Activated effector memory CD4-positive, alpha-beta T cell treated with Interleukin-2 at 50 U/mL for 16 hours (primary cell): ENCODE measurements around the gene RANBP9.

Experiments
- DNase-seq: peaks from one replicate; pipeline ENCODE4 v3.0.0-alpha.2; 2020

Gene RANBP9

DNA sequence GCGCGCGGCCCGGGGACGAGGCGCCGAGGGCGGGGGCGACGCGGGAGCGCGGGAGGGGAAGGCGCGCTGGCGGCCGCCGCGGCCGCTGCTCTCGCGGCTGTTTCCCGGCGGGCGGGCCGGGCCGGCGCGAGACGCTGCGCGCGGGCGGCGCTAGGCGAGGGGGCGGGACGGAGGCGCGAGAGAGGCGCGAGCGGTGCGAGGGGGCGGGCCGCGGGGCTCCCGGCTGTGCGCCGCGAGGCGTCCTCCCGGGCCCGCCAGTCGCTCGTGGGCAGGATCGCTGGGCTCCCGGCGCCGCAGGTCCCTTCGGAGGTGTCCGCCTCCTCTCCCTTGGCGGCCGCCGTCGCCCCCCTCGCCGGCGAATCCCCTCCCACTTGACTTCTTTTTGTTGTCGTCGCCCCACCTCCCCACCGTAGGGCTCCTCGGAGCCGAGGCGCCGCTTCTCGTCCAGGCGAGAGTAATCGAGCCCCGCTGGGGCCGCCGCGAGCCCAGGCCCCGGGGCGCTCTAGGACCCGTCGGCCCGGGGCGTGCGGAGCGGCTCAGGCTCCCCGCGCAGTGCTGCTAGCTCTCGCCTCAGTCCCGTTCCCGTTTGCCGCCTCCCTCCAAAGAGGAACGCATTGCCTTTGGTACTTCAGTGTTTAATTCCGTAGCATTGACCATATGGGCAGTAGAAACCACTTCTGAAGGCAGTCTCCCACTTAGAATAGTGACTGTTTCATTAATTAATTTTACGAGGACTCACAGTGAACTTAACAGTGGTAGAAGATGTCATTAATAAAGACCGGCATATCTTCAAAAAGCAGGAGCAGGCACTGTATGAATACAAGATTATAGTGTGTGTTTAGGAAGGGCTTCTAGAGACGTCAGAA, at the start of gene RANBP9:
RANBP9 (minus strand) TSS at position 103 of the 866 bp plus-strand sequence. CDS start 330 bp downstream, outside the sequence.
- DNase-seq = peak; percentile 84

GRCh38 chr6:13760307-13761304, 49.0 kb upstream of the RANBP9 start:
- no peak for DNase-seq

GRCh38 chr6:13759025-13759424, 47.4 kb upstream of the RANBP9 start:
- no peak for DNase-seq

GRCh38 chr6:13754644-13755043, 43.0 kb upstream of the RANBP9 start:
- DNase-seq = no peak

GRCh38 chr6:13743736-13744127, 32.1 kb upstream of the RANBP9 start:
- DNase-seq = no peak

- DNase-seq = no peak
These were observed 31.5 kb upstream of the RANBP9 start for GRCh38 chr6:13742961-13743735.

DNA sequence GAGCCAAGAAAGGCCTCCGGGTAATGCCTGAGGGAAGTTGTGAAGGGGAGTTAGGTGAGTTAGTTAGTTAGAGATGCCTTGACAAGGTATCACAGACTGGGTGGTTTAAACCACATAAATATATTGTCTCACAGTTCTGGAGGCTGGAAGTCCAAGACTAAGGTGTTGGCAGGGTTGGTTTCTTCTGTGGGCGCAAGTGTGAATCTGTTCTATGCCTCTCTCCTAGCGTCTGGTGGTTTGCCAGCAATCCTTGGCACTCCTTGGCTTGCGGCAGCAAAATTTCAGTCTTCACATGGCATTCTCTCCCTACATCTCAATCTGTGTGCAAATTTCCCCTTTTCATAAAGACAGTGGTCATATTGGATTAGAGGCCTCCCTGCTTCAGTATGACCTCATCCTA, 29.7 kb upstream of the RANBP9 start:
- DNase-seq = no peak

DNA sequence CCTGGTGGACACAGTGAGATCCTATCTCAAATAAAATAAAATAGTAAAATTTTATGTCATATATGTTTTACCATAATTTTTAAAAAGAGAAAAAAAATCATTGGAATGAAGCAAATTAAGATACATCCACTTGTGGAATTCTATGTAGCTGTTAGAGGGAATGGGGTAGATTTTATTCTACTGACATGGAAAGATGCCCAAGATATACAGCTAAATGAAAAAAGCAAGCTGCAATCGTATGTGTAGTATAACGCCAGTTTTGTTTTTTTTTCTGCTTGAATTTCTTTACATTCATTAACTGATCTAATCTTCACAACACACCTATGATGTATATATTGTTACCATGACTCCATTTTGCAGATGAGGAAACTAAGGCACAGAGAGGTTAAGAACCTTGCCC, 23.4 kb upstream of the RANBP9 start:
- DNase-seq = no peak

- no peak for DNase-seq
These were observed 21.7 kb upstream of the RANBP9 start for GRCh38 chr6:13733178-13733887.

DNA sequence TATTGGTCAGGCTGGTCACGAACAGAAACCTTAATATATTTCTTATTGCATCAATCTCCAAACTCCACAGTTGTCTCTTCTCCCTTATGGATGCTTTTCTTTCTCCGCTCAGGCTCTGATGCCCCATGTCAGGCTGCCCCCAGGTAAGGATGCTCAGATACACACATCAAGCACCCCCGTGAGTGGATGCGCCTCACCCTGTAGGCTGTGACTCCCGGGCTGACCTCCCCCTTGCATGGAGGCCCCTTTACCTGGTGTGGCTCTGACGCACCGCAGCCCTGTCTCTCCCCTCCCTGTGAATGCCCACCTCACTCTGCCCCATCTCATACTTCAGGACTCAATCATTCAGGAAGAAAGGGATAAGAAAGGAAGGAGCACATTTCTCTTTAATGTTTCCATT, 19.1 kb upstream of the RANBP9 start:
- DNase-seq = no peak

DNA sequence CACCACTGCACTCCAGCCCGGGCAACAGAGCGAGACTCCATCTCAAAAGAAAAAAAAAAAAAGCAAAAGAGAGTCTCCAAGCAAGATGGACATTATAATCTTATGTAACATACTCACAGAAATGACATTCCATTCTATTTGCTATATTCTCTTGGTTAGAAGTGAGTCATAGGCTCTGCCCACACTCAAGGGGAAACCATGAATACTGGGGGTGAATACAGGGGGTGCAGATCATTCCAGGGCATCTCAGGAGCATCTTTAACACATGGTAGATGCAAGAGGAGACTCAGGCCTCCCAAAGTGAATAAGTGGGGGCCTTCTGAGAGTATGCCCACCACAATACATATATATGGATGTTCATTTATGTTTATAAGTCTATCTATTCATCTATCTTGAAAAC, 18.3 kb upstream of the RANBP9 start:
- no peak for DNase-seq

- DNase-seq = no peak
These were observed 13.9 kb upstream of the RANBP9 start for GRCh38 chr6:13725570-13725969.

GRCh38 chr6:13725052-13725451, 13.4 kb upstream of the RANBP9 start:
- DNase-seq = no peak

DNA sequence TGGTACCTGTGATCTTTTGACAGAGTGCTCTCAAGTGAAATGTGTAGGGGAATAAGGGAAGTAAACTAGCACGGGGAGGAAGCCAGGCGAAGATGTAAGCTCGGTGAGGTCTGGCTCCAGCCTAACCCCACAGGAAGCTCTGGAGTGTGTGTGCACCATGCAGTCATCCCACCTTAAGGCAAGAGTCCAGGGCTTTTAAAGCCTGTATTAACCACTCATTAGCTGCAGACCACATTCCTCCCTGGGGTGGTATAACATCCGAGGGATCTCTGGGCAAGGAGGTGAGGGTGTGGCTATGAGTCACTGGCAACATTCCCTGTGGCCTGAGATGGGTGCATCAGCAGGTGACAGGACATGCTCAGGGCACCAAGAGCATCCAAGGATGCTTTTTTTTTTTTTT, 12.5 kb upstream of the RANBP9 start:
- DNase-seq = no peak

- no peak for DNase-seq
These were observed 11.2 kb upstream of the RANBP9 start for GRCh38 chr6:13722880-13723279.

GRCh38 chr6:13718123-13718458, 6.5 kb upstream of the RANBP9 start:
- DNase-seq = no peak

GRCh38 chr6:13716955-13717295, 5.3 kb upstream of the RANBP9 start:
- DNase-seq = no peak

DNA sequence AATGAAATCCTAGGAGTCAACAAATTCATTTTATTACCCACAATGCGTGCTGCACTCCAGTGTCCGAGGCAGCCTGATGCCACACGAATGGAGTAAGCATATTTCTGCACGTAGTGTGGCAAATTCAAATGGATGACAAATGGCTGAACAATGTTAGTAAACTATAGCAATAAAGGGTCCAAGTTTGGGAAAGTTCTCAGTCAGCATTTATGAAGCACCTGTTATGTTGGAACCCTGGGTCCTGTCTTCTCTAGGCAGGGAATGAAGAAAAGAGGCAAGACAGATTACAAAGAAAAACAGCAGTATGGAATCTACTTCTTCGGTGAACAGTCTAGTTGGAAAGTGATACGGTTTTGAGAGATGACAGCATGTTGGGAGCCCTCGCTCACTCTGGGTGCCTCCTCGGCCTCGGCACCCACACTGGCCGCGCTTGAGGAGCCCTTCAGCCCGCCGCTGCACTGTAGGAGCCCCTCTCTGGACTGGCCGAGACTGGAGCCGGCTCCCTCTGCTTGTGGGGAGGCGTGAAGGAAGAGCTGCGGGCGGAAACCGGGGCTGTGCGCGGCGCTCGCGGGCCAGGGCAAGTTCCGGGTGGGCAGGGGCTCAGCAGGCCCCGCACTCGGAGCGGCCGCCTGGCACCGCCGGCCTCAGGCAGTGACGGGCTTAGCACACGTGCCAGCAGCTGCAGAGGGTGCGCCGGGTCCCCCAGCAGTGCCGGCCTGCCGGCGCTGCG, 4.8 kb upstream of the RANBP9 start:
- DNase-seq = no peak

DNA sequence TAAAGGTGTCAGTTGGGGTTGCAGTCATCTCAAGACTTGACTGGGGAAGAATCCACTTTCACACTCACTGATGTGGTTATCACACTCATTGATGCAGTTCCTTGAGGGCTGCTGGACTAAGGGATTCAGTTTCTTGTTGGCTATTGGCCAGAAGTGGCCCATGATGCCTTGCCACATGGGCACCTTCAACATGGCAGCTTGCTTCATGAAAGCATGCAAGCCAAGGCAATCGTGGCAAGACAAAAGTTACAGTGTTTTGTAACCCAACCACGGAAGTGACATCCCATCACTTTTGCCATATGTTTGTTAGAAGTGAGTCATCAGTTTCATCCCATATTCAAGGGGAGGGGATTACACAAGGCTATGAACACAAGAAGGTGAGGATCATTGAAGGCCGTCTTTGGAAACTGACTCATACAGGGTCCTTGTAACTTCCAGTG, 3.8 kb upstream of the RANBP9 start:
- DNase-seq = no peak

DNA sequence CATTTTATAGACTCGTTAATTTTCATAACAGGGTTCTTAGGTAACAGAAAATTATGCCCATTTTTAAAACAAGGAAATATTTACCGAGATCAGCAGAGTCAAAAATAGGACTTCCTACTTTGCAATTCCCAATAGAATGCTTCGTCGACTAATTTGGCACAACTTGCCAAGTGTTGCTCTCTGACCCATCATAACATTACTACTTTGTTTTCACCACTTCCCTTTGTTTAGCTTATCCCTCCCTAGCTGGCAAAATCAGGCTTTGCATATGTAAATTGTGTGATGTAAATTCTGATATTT, 914 bp upstream of the RANBP9 start:
- no peak for DNase-seq

DNA sequence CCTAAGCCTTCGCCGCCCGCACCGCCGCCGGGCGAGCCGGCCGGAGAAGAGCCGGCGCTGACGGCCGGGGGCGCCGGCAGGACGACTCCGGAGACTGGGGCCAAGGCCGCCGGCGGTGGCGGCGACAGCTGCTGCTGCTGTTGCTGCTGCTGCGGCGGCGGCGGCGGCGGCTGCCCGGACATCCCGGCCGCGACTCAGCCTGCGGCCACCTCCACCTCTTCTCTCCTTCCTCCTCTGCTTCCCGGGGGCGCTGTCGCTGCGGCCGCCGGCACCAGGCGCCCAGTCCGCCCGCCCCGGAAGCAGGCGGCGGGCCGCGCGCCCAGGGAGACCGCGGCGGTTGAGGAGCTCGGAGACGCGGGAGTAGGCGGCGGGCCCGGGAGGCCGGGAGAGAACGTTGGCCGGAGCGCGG, 307 bp downstream of the RANBP9 start:
- DNase-seq = no peak
